Erythroblast (primary cell): ENCODE measurements around the gene TSHZ1.

Experiments
- DNase-seq, 2 experiments: peaks; one replicate each; lab custom pipeline; 2025; lab: John Stamatoyannopoulos, UW
- GATA1 ChIP-seq: IDR thresholded peaks from 2 replicates; pipeline ENCODE4 v1.6.1; 2011; ENCODE audit warnings: low read depth, mild to moderate bottlenecking, control low read depth, low read length, moderate library complexity
- POLR2A ChIP-seq: IDR thresholded peaks from 2 replicates; pipeline ENCODE4 v1.6.1; 2011; ENCODE audit warnings: mild to moderate bottlenecking, low read length

Gene TSHZ1

DNA sequence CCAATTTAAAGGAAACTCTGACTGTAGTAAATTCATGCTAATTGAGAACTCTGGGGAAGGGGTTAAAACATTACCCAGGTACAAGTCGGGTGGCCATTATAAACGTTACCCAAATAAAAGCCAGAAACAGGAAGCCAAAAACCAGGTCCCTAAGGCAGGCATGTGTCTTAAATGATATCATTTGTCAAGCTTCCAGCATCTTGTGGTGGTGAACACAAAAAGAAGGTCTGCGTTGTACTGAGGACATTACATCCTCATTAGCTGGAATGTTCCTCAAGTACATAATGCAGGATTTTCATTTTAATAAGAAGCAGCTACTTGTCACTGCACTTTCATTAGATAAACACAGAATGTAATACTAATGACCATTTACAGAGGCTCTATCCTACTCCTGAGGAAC is 12.6 kb upstream of the TSHZ1 start:
- no peak for DNase-seq
- no peak for TF ChIP-seq GATA1
- no peak for TF ChIP-seq POLR2A

GRCh38 chr18:75199327-75199726 is 11.3 kb upstream of the TSHZ1 start:
- no peak for DNase-seq
- TF ChIP-seq POLR2A (no peak), GATA1 (no peak)

GRCh38 chr18:75200071-75200470 is 10.5 kb upstream of the TSHZ1 start:
- TF ChIP-seq POLR2A (no peak), GATA1 (no peak)

DNA sequence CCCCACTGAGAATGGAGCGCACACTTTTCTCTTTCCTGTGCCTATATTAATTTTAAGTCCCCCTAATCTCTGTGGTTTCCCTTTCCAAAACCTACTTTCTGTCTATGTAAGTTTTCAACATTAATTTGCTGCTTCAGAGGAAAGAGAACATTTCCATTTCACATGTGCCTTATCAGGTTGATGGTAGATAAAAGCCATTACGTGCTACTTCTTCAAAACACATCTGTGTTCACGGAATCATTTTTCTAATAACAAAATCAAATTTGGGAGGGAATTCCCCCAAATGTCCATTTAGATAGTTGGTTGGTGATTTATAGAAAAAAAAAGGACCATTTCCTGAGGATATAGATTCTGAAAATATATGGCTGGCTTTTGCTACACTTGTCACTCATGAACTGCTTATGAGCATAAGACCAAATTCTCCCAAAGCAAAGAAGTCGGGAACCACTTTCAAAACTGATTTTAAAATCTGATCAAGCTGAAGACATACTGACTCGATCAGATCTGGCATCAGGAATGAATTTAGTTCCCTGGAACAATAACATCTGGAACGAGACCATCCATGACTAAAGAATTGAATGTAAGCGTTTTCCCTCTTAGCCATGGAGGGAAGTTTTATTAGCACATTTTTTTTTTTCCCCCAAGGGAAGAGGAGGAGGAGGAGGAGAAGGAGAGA is 9.9 kb upstream of the TSHZ1 start:
- DNase-seq, result no peak
- TF ChIP-seq GATA1 (no peak), POLR2A (no peak)

More at GRCh38 chr18:75200071-75200470, 10.5 kb upstream of the TSHZ1 start:
- no peak for DNase-seq

DNA sequence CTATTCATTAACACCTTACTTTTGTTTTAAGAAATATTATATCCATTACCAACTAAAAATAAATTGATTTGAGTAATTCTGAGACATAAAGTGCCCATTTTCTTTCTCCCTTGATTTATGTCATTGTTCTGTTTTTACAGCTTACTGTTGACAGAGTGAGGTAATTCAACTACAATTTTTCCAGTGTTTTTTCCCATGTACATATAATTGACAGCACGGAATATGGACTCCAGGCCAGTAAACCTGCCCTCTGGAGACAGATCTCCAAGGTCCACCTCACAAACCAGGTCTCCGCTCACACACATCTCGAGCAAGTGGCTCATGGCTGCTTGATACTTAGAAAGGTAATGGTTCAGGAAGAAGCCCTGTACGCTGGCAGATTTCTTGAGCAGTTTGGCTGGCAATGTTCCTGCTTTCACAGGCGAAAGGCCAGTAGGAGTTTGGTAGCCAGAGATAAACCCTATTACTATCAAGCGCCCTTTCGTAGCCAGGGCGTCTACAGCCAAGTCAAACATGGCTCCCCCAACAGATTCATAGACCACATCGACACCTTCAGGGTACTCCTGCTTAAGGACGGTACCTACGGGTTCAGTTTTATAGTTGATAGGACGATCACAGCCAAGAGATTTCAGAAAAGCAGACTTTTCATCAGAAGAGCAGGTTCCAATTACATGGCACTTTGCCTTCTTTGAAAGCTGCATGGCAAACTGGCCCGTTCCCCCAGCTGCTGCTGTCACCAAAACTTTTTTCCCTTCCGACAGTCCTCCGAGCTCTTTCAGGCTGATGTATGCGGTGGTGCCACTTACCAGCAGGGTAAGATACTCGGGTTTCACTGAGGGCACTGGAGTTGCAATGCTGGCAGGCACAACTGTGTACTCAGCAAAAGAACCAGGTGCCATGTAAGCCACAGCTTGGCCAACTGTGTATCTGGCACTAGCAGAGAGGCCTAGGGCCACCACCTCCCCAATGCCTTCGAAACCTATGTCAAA is 9.0 kb upstream of the TSHZ1 start:
- TF ChIP-seq GATA1 (no peak), POLR2A (no peak)
- DNase-seq, result no peak

- TF ChIP-seq POLR2A, result no peak
- no peak for TF ChIP-seq GATA1
- DNase-seq, result no peak
These were observed 7.8 kb upstream of the TSHZ1 start for GRCh38 chr18:75202696-75203365.

- DNase-seq, result no peak
- TF ChIP-seq POLR2A, result no peak
- TF ChIP-seq GATA1, result no peak
These were observed 7.0 kb upstream of the TSHZ1 start for GRCh38 chr18:75203416-75204268.

GRCh38 chr18:75204269-75204731 is 6.3 kb upstream of the TSHZ1 start:
- no peak for DNase-seq
- TF ChIP-seq POLR2A (no peak), GATA1 (no peak)

DNA sequence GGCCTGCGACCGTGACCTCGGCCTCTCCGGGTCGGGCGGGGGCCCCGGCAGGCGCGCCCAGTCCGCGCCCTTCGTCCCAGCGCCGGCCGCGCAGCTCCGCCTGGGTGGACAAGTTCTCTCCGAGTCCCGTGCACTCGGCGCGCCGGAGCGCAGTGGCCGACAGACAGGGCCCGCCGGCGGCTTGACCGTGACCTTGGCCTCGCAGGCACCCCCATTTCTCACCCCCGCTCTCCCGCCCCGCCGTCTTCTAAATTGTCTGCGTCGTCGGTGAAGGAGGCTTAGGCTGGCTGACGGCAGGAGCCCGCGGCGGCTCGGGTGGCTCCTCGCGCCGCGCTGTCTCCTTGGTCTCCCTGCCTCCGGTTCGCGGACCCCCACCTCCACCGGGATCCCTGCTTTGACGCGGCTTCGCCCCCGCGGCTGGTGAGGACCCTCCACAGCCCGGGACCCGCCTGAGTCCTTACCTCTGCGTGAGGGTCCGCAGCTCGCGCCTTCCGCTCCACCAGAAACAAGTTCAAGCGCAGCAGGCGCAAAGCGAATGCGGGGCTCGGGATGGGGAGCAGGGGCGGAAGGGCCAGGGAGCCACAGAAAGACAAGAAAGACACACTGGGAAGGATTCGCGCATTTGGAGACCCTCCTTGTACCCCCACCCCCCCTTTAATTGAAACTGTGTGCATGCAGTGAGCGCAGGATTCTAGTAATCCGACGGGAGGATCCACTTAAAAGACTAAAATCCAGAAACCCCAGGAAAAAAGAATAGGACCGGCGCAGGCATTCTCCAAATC is 5.7 kb upstream of the TSHZ1 start:
- TF ChIP-seq POLR2A (no peak), GATA1 (no peak)
- peak; percentile 48 to 53 for DNase-seq

- TF ChIP-seq POLR2A (no peak), GATA1 (no peak)
- peak in 1 of 2 experiments; percentile 32 for DNase-seq
These were observed 5.0 kb upstream of the TSHZ1 start for GRCh38 chr18:75205514-75206132.

DNA sequence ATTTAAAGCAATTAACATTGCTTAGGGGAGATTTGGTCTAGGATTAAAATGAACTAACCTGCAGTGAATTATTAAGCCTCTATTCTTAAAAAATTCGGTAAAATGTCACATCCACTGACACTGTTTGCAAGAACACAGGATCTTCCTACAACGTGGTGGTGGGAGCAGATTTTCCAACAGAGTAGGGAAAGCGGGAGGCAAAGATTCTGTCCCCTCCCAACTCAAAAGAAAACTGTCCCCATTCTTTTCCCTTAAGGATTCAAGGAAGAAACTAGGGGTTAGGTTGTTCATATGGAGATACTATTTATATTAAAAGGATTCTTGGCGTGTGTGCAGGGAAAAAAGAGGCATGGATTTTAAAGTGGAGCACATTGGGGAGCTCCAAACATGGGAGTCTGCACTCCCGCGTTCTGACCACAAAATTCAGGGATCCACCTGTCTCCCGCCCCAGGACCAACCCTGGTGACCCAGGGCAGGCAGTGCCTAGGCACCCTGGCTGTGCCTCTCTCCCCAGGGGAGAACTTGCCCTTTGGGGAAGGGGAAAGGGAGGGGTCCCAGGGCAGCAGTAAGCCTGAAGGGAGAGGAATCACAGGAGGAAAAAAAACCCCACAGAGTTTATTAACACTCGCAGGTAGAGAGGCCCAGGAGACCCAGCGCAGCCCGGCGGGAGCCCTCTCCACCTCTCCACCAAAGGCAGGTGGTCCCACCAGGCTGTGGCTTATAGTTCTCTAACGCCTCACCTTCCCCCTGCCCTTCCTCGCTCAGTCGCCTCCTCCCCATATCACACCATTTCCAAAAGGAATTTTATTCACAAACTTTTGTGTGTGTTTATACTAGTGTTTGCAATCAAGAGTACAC is 3.9 kb upstream of the TSHZ1 start:
- TF ChIP-seq GATA1, result no peak
- TF ChIP-seq POLR2A, result no peak
- DNase-seq, result no peak
